Measurements from ENCODE around the gene PLPPR1. TPM values are rescaled to one million over a fixed set of nuclear protein-coding genes. Genes with fewer than 3 reads are reported as not detected.
A peak's percentile ranks its signal among the peaks of the same experiment; 100 is the strongest.

Gene PLPPR1
- total RNA-seq, 1 donor from 2014 or later, result 3.2 TPM

GRCh38 chr9:101369884-101370531 is 341.5 kb downstream of the PLPPR1 start:
- no peaks in the 10 kb centered on the region for H3K4me1 ChIP-seq
- no peak overlapping the region for H3K27ac Mint-ChIP-seq
- no peak overlapping the region for H3K4me3 ChIP-seq
- no peaks in the 10 kb centered on the region for H3F3A ChIP-seq (ENCODE audit: low read depth)
- H3K79me2 ChIP-seq (ENCODE audit: low read depth), result no peaks in the 10 kb centered on the region
- no peaks in the 10 kb centered on the region for H3K9me3 ChIP-seq (ENCODE audit: low read depth)
- H3K4me3 Mint-ChIP-seq, result no peak overlapping the region
- DNase-seq (ENCODE audit: low spot score), result no peak
- H4K20me1 ChIP-seq (ENCODE audit: low read depth), result no peaks in the 10 kb centered on the region
- no peak overlapping the region for H3K9ac ChIP-seq
- no peaks in the 10 kb centered on the region for H3K36me3 Mint-ChIP-seq
- no peaks in the 10 kb centered on the region for H3K4me1 Mint-ChIP-seq
- TF ChIP-seq CTCF (IDR thresholded peaks at IDR 0.05) (no peak), EZH2phosphoT487 (IDR thresholded peaks at IDR 0.05) (no peak), EZH2 (IDR thresholded peaks at IDR 0.05) (no peak)
- H3K9me3 Mint-ChIP-seq, result no peaks in the 10 kb centered on the region
- H3K27me3 Mint-ChIP-seq (ENCODE audit: insufficient read depth, low read depth), result no peaks in the 10 kb centered on the region
- H3K36me3 ChIP-seq, result no peaks in the 10 kb centered on the region
- H2AFZ ChIP-seq (replicated peaks), result no peak overlapping the region
- H3K27me3 ChIP-seq, result no peaks in the 10 kb centered on the region
- H3K4me2 ChIP-seq, result no peak overlapping the region
- H3K27ac ChIP-seq, result no peak overlapping the region

GRCh38 chr9:101371813-101372212 is 343.3 kb downstream of the PLPPR1 start:
- no peak overlapping the region for H3K27ac Mint-ChIP-seq
- H3K4me3 ChIP-seq, result no peak overlapping the region
- H3K4me1 Mint-ChIP-seq, result peaks cover 6% of the 10 kb centered on the region
- no peaks in the 10 kb centered on the region for H3K27me3 ChIP-seq
- no peaks in the 10 kb centered on the region for H4K20me1 ChIP-seq (ENCODE audit: low read depth)
- TF ChIP-seq EZH2 (IDR thresholded peaks at IDR 0.05) (no peak), CTCF (IDR thresholded peaks at IDR 0.05) (no peak), EZH2phosphoT487 (IDR thresholded peaks at IDR 0.05) (no peak)
- no peaks in the 10 kb centered on the region for H3K36me3 Mint-ChIP-seq
- H3K9ac ChIP-seq, result no peak overlapping the region
- no peaks in the 10 kb centered on the region for H3K79me2 ChIP-seq (ENCODE audit: low read depth)
- H3F3A ChIP-seq (ENCODE audit: low read depth), result no peaks in the 10 kb centered on the region
- DNase-seq (ENCODE audit: low spot score), result no peak
- H3K9me3 Mint-ChIP-seq, result peaks cover 2% of the 10 kb centered on the region
- no peaks in the 10 kb centered on the region for H3K36me3 ChIP-seq
- no peak overlapping the region for H2AFZ ChIP-seq (replicated peaks)
- H3K27ac ChIP-seq, result no peak overlapping the region
- no peaks in the 10 kb centered on the region for H3K9me3 ChIP-seq (ENCODE audit: low read depth)
- H3K27me3 Mint-ChIP-seq (ENCODE audit: insufficient read depth, low read depth), result no peaks in the 10 kb centered on the region
- H3K4me3 Mint-ChIP-seq, result no peak overlapping the region
- H3K4me2 ChIP-seq, result no peak overlapping the region
- no peaks in the 10 kb centered on the region for H3K4me1 ChIP-seq

- H3K9ac ChIP-seq, result no peak overlapping the region
- H3K27ac Mint-ChIP-seq, result no peak overlapping the region
- H3K4me1 Mint-ChIP-seq, result peaks cover 6% of the 10 kb centered on the region
- no peak overlapping the region for H3K4me3 ChIP-seq
- no peaks in the 10 kb centered on the region for H3K36me3 ChIP-seq
- no peaks in the 10 kb centered on the region for H3F3A ChIP-seq (ENCODE audit: low read depth)
- no peak overlapping the region for H3K4me2 ChIP-seq
- H3K9me3 ChIP-seq (ENCODE audit: low read depth), result no peaks in the 10 kb centered on the region
- H3K27me3 Mint-ChIP-seq (ENCODE audit: insufficient read depth, low read depth), result no peaks in the 10 kb centered on the region
- no peaks in the 10 kb centered on the region for H4K20me1 ChIP-seq (ENCODE audit: low read depth)
- no peak overlapping the region for H3K27ac ChIP-seq
- TF ChIP-seq EZH2phosphoT487 (IDR thresholded peaks at IDR 0.05), result no peak
- no peaks in the 10 kb centered on the region for H3K36me3 Mint-ChIP-seq
- H3K4me3 Mint-ChIP-seq, result no peak overlapping the region
- no peak for DNase-seq (ENCODE audit: low spot score)
- no peaks in the 10 kb centered on the region for H3K4me1 ChIP-seq
- H3K9me3 Mint-ChIP-seq, result peaks cover 7% of the 10 kb centered on the region
- peak overlapping the region; percentile 3 for H2AFZ ChIP-seq (replicated peaks)
- H3K27me3 ChIP-seq, result no peaks in the 10 kb centered on the region
- no peaks in the 10 kb centered on the region for H3K79me2 ChIP-seq (ENCODE audit: low read depth)
Observed at GRCh38 chr9:101372327-101373118, 344.0 kb downstream of the PLPPR1 start.

Small RNA genes within 50 kb of the gene (small RNA-seq; reads per million reads assigned to genes)
- gene RF00322, result not detected

All from neural progenitor cell (in vitro differentiated cells).